Testis (tissue), 3 donors: ENCODE data around the gene BICC1. TPM values are rescaled to one million over a fixed set of nuclear protein-coding genes. Genes with fewer than 3 reads are reported as not detected.

Source experiments
- DNase-seq: peaks from one replicate; pipeline ENCODE4 v3.0.0-alpha.2; 2019
- H3K27ac ChIP-seq, 2 donors: fragments of 200-600 bp; sonication (generic); one replicate each; pipeline ENCODE4 v1.5.1; 2019
- H3K27me3 ChIP-seq: fragments of 200-600 bp; sonication (generic); one replicate; pipeline ENCODE4 v1.5.1; 2019
- H3K36me3 ChIP-seq: fragments of 200-600 bp; sonication (generic); one replicate; pipeline ENCODE4 v1.5.1; 2017; ENCODE audit warnings: low read depth; ENCODE audit errors: missing control alignments
- H3K4me1 ChIP-seq: fragments of 200-600 bp; sonication (generic); one replicate; pipeline ENCODE4 v1.5.1; 2019
- H3K4me3 ChIP-seq, 2 donors: fragments of 200-600 bp; sonication (generic); one replicate each; pipeline ENCODE4 v1.5.1; 2017 to 2019
- H3K9me3 ChIP-seq: fragments of 200-600 bp; sonication (generic); one replicate; pipeline ENCODE4 v1.5.1; 2017
- POLR2A ChIP-seq: fragments of 450-650 bp; IDR thresholded peaks from one replicate; pipeline ENCODE4 v1.6.1; 2017; ENCODE audit warnings: antibody characterized with exemption, mild to moderate bottlenecking, moderate library complexity
- WGBS, 2 donors: methylation state at CpG; one replicate each; pipeline ENCODE4 v1.1.5; 2018; 5-methylcytosine and 5-hydroxymethylcytosine counted together
- intact Hi-C: fragments of 100-400 bp; cut with DNase I; formaldehyde crosslinking; loops from one replicate; pipeline ENCODE4 v1.15.1; 2023; ENCODE audit warnings: low total_unique reads
- polyA plus RNA-seq: library from polyadenylated mRNA; stranded (reverse); fragments of 350-450 nt; fragmentation: Illumina TruSeq; extraction: RNeasy Lipid Tissue Mini Kit (QIAGEN cat#74804); gene quantifications from one replicate; pipeline ENCODE4 v1.2.3, GENCODE V29; 2014; ENCODE audit warnings: low read depth, low replicate concordance; ENCODE audit not compliant: insufficient read depth
- total RNA-seq, 2 donors: library from RNA; depleted of rRNA; stranded (reverse); fragments of >200 nt; gene quantifications; one replicate each; pipeline ENCODE4 v1.2.3, GENCODE V29; 2016
- TF ChIP-seq, protein P1 (sequence below), 3 experiments: fragments of 450-650 bp in 2 of 3; fragments of 200-600 bp in 1 of 3; sonication (generic) in 1 of 3; IDR thresholded peaks; one replicate each; pipeline ENCODE4 v1.5.1; 2016 to 2019; ENCODE audit warnings: antibody characterized with exemption in 3 of 3, mild to moderate bottlenecking in 2 of 3, moderate library complexity in 1 of 3

BICC1 gene
- total and polyA plus RNA-seq, 3 donors from 2014 or later: 8.7 to 14.1 (median 10.0) TPM

DNA sequence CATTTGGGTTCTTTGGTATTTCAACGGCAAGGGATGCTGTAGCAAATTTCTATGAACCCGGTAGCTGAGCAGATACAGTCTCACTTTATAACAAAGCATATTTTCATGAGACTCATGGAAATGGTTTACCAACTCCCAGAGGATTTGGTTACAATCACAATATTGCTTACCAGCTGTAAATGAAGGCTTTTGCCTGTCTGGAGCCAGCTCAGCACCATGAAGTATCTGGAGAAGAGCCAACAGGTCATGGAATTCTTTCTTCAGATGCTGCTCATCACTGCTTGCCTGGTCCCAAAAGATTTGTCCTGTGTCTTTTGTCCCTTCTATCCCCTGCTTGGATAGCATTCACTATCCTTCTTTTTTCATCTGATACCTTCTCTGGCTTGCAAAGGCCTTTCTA is 346.9 kb downstream of the BICC1 start:
- Histone ChIP-seq H3K27ac (no peak overlapping the region), H3K4me1 (no peaks in the 10 kb centered on the region), H3K27me3 (no peaks in the 10 kb centered on the region), H3K4me3 (no peak overlapping the region), H3K9me3 (no peaks in the 10 kb centered on the region), H3K36me3 (no peaks in the 10 kb centered on the region)
- TF ChIP-seq, protein P1, sequence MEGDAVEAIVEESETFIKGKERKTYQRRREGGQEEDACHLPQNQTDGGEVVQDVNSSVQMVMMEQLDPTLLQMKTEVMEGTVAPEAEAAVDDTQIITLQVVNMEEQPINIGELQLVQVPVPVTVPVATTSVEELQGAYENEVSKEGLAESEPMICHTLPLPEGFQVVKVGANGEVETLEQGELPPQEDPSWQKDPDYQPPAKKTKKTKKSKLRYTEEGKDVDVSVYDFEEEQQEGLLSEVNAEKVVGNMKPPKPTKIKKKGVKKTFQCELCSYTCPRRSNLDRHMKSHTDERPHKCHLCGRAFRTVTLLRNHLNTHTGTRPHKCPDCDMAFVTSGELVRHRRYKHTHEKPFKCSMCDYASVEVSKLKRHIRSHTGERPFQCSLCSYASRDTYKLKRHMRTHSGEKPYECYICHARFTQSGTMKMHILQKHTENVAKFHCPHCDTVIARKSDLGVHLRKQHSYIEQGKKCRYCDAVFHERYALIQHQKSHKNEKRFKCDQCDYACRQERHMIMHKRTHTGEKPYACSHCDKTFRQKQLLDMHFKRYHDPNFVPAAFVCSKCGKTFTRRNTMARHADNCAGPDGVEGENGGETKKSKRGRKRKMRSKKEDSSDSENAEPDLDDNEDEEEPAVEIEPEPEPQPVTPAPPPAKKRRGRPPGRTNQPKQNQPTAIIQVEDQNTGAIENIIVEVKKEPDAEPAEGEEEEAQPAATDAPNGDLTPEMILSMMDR (IDR thresholded peaks at IDR 0.05): no peak
- TF ChIP-seq POLR2A: no peak
- WGBS, 2 donors: 66 to 91% methylated on average over 2 of the region's 2 CpGs
- no peak for DNase-seq
- intact Hi-C loops: no loop called here

DNA sequence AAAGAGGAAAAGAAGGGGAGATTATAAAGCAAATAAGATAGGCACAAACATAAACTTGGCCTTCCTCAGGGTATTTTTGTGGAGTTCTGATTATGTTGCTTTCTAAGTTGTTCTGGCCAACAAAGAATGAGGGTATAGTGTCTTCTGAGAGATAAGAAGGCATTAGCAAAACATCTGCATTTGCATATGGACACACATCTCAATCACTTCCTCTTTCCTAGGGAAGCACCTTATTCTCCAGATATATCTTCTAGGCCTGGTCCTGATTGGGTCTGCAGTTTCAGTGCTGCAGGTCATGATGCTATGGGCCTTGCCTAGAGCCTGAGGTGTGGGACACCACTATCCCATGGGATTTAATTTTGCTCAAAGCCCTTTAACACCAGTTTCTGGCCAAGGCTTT is 355.0 kb downstream of the BICC1 start:
- Histone ChIP-seq H3K9me3 (no peaks in the 10 kb centered on the region), H3K27me3 (no peaks in the 10 kb centered on the region), H3K4me3 (no peak overlapping the region), H3K27ac (no peak overlapping the region), H3K36me3 (no peaks in the 10 kb centered on the region), H3K4me1 (no peaks in the 10 kb centered on the region)
- no peak for TF ChIP-seq POLR2A
- no peak for DNase-seq
- intact Hi-C loops: no loop called here

DNA sequence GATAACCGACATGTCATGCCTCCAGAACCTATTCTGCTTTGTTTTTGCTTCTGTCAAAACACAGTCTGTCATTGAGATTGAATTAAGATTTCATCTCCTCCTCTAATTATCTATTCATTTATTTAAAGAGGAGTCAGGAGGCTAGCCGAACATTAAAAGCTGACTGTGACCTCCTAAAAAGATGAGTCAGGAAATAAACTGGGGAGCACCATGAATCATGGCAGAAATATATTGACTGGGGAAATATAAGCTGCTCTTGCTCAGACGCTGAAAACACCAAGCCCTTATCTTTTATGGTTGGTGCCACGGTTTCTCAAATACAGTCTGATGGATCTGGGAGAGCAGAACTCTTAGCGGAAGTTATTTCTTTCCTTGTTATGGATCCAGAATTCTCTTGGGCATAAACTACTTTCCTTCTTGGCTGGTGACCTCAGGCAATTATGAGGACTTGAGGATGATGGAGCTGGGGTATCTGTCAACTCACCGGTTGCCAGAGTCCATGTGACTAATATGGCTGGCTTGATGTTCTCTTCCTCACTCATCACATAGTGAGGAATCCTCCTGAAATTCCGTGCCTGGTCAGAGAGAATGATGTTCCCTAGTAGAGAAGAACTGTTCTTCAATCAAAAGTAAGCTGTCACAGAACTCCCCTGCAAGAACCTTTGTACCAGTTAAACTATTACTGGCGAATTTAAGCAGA is 356.2 kb downstream of the BICC1 start:
- Histone ChIP-seq H3K4me1 (no peaks in the 10 kb centered on the region), H3K27me3 (no peaks in the 10 kb centered on the region), H3K27ac (no peak overlapping the region), H3K4me3 (no peak overlapping the region), H3K9me3 (no peaks in the 10 kb centered on the region), H3K36me3 (no peaks in the 10 kb centered on the region)
- intact Hi-C loops: no loop called here
- no peak for DNase-seq
- WGBS, 2 donors: 76 to 77% methylated on average over 8 of the region's 8 CpGs
- TF ChIP-seq POLR2A: no peak
- TF ChIP-seq, protein P1 (IDR thresholded peaks at IDR 0.05): no peak

DNA sequence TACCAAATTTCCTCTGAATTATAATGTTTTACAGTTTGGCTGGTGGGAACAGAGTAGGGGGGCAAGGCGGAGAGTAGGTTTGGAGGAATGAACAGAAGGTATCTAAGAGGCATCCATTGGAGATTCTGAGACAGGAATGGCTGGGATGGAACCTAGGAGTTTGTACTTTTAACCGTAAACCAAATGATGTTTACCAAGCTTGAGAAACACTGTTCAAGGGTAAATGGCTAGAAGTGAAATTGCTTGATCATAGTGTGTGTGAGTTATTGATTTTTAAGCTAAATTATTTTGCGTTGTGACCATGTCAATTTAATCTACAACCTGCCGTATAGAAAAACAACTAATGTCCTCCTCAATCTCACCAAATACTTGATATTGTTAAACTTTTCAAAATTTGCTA is 357.4 kb downstream of the BICC1 start:
- TF ChIP-seq POLR2A: no peak
- Histone ChIP-seq H3K9me3 (no peaks in the 10 kb centered on the region), H3K4me1 (no peaks in the 10 kb centered on the region), H3K4me3 (no peak overlapping the region), H3K27me3 (no peaks in the 10 kb centered on the region), H3K36me3 (no peaks in the 10 kb centered on the region), H3K27ac (no peak overlapping the region)
- intact Hi-C loops: no loop called here
- DNase-seq: no peak
- WGBS, 2 donors: 95 to 96% methylated on average over 4 of the region's 4 CpGs

DNA sequence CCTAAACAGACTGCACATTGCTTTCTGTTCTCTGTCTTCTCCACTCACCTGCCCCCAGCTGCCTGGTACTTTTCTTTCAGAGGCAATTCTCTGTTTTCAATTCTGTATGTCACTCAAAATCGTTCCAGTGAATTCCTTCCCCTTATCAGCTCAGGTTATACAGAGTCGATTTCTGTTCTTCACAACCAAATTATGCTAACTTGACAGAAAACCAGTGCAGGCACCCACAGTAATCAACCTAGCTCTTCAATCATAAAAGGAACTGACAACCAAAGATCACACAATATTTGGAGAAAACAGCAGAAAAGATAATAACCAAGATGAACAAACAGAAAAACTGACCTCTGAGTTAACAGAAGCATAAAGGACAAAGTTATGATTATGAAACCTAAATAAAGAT is 360.5 kb downstream of the BICC1 start:
- H3K9me3 ChIP-seq: no peaks in the 10 kb centered on the region
- no peaks in the 10 kb centered on the region for H3K36me3 ChIP-seq
- no peaks in the 10 kb centered on the region for H3K27me3 ChIP-seq
- no peak overlapping the region for H3K27ac ChIP-seq
- TF ChIP-seq, protein P1 (IDR thresholded peaks at IDR 0.05): no peak
- no peak for DNase-seq
- no peak overlapping the region for H3K4me3 ChIP-seq
- no peaks in the 10 kb centered on the region for H3K4me1 ChIP-seq
- intact Hi-C loops: no loop called here
- WGBS, 2 donors: 75 to 85% methylated on average over 2 of the region's 2 CpGs

Other genes starting within 250 kb of the BICC1 start
- gene IPMK, start 245.0 kb upstream of the BICC1 start, total RNA-seq: 1 to 10 TPM; 3.3 to 4.3 TPM
- 3.7 TPM for gene IPMK, start 245.0 kb upstream of the BICC1 start, polyA plus RNA-seq
- 10 to 100 TPM; 20.3 to 20.7 TPM for gene CISD1, start 243.7 kb upstream of the BICC1 start, total RNA-seq
- gene CISD1, start 243.7 kb upstream of the BICC1 start, polyA plus RNA-seq: 71.2 TPM
- gene UBE2D1, start 177.9 kb upstream of the BICC1 start, total RNA-seq: 10 to 100 TPM in 1 of 2 donors, 1 to 10 TPM in 1; 8.4 to 13.1 TPM
- gene UBE2D1, start 177.9 kb upstream of the BICC1 start, polyA plus RNA-seq: 10.0 TPM
- 10 to 100 TPM; 36.3 to 57.2 TPM for gene TFAM, start 127.5 kb upstream of the BICC1 start, total RNA-seq
- 65.7 TPM for gene TFAM, start 127.5 kb upstream of the BICC1 start, polyA plus RNA-seq